ENCODE measurements around the gene ZNF385B.

DNA sequence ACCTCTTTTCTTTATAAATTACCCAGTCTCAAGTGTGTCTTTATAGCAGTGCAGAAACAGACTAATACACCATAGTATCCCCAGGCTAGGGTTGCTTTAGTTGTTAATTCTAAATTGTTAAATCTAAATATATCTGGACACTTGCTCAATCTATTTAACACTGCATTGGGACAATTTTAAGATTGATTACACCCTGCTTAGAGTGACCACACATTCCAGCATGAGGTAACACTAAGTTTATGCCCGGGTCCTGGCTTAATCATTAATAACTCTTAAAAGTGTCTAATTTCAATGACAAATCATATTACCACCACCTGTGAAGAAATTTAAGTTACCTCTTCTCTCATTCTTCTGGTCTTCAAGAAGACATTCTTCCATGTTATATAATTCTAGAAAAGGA, 131.4 kb downstream of the ZNF385B start:
- TF ChIP-seq GATA2 (IDR thresholded peaks at IDR 0.05; ENCODE audit: low read depth, low read length) (no peak), GATA3 (IDR thresholded peaks at IDR 0.05; ENCODE audit: low read depth, low read length) (no peak)
